ENCODE results near the gene SLK. TPM values are rescaled to one million over a fixed set of nuclear protein-coding genes. Genes with fewer than 3 reads are reported as not detected.

SLK gene
- total RNA-seq, 1 experiment from 2014 or later: 39.1 TPM

DNA sequence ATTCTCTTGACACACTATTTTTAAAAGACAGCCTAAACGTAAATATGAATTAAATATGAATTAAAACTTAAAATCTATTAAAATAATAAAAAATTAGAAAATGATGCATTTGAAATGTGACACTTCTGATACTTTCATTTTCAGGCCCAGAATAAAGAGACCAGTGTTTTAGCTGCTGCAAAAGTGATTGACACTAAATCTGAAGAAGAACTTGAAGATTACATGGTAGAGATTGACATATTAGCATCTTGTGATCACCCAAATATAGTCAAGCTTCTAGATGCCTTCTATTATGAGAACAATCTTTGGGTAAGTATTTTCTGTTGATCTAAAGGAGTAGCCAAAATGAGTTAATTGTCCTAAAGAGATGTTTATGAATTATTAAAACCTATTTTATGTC, 23.6 kb downstream of the SLK start:
- no peak for DNase-seq (ENCODE audit: low spot score)
- CTCF ChIA-PET: no interaction called here
- no peaks in the 10 kb centered on the region for H3K9me3 ChIP-seq (ENCODE audit: low read depth, low read length, poor library complexity, severe bottlenecking)
- TF ChIP-seq CTCF (conservative IDR thresholded peaks at IDR 0.05; ENCODE audit: low read depth, low read length) (no peak), EZH2 (IDR thresholded peaks at IDR 0.05; ENCODE audit: borderline replicate concordance, low read depth, low read length, poor library complexity, severe bottlenecking) (no peak)
- intact Hi-C loops (cut with micrococcal nuclease; ENCODE audit: unreplicated experiment): no loop called here
- H3K27ac ChIP-seq (ENCODE audit: low read depth, low read length, poor library complexity, severe bottlenecking): no peak overlapping the region
- BruUV-seq (replicated peaks): no TSS peak
- H3K36me3 ChIP-seq (ENCODE audit: insufficient read depth, low read length, poor library complexity, severe bottlenecking): peaks cover 5% of the 10 kb centered on the region
- peaks cover 7% of the 10 kb centered on the region for H3K4me1 ChIP-seq (ENCODE audit: insufficient read depth, low read length, poor library complexity, severe bottlenecking)
- H3K27me3 ChIP-seq (replicated peaks; ENCODE audit: insufficient read depth, low read depth, low read length, poor library complexity): no peaks in the 10 kb centered on the region
- POLR2A ChIA-PET (ENCODE audit: low non-redundant PET): no interaction called here
- no peak overlapping the region for H3K4me3 ChIP-seq (ENCODE audit: low read depth, low read length, poor library complexity, severe bottlenecking)

DNA sequence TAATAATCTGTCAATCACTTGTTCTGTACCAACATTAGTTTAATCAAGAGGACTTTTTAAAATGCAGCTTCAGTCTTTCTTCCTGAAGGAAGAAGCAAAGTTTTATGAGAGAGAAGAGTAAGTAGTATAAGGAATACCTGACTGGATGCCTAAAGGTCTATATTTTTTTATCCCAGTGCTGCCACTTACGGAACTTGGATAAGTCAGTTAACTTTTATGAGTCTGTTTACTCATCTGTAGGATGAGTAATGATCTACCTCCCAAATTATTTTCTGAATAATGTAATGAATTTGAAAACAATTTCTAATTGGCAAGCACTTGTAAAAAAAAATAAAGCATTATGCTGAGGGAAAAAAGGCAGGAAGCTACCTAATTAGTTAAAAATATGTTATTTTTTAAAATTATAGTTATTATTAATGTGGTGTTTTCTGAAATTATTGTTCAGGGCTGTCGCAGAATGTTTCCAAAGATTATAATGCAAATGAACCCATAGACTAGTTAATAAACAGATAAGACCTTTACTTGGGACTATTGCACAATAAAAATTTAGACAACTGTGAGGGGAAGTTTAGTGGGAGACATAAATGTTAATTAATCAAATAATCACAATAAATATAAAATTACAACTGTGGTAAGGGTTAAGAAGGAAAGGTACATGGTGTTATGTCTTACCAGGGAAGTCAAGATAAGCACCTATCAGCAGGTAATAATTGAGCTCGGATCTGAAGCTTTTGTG, 24.6 kb downstream of the SLK start:
- ChIA-PET CTCF (interaction anchor here (0.6 kb wide), 1 partner anchor 9 kb away, joined by 6 read pairs; no protein-coding TSS in a partner anchor), POLR2A (ENCODE audit: low non-redundant PET) (interaction anchor here (0.6 kb wide), 1 partner anchor 617 kb away, joined by 4 read pairs; no protein-coding TSS in a partner anchor)
- TF ChIP-seq EZH2 (IDR thresholded peaks at IDR 0.05; ENCODE audit: borderline replicate concordance, low read depth, low read length, poor library complexity, severe bottlenecking) (no peak), CTCF (conservative IDR thresholded peaks at IDR 0.05; ENCODE audit: low read depth, low read length) (no peak)
- intact Hi-C loops (cut with micrococcal nuclease; ENCODE audit: unreplicated experiment): no loop called here
- H3K9me3 ChIP-seq (ENCODE audit: low read depth, low read length, poor library complexity, severe bottlenecking): no peaks in the 10 kb centered on the region
- BruUV-seq (replicated peaks): no TSS peak
- peaks cover 5% of the 10 kb centered on the region for H3K36me3 ChIP-seq (ENCODE audit: insufficient read depth, low read length, poor library complexity, severe bottlenecking)
- H3K4me3 ChIP-seq (ENCODE audit: low read depth, low read length, poor library complexity, severe bottlenecking): no peak overlapping the region
- no peak for DNase-seq (ENCODE audit: low spot score)
- peaks cover 7% of the 10 kb centered on the region for H3K4me1 ChIP-seq (ENCODE audit: insufficient read depth, low read length, poor library complexity, severe bottlenecking)
- no peak overlapping the region for H3K27ac ChIP-seq (ENCODE audit: low read depth, low read length, poor library complexity, severe bottlenecking)
- H3K27me3 ChIP-seq (replicated peaks; ENCODE audit: insufficient read depth, low read depth, low read length, poor library complexity): no peaks in the 10 kb centered on the region

DNA sequence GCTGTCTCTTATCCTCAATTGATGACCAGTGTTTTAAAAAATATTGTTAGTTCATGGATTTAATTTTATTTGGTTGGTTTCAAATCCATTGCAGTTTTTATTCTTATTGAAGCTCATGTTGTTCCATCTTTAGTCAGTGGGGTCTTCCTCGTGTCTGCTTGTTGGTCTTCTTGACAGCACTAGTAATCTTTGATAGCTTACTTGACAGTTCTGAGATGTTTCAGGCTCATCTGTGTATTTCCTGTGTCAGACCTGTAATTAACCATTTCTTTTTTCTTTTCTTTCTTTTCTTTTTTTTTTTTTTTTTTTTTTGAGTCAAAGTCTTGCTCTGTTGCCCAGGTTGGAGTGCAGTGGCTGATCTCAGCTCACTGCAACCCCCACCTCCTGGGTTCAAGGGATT, 28.2 kb downstream of the SLK start:
- Histone ChIP-seq H3K36me3 (ENCODE audit: insufficient read depth, low read length, poor library complexity, severe bottlenecking) (peaks cover 24% of the 10 kb centered on the region), H3K4me3 (ENCODE audit: low read depth, low read length, poor library complexity, severe bottlenecking) (no peak overlapping the region), H3K27ac (ENCODE audit: low read depth, low read length, poor library complexity, severe bottlenecking) (no peak overlapping the region), H3K9me3 (ENCODE audit: low read depth, low read length, poor library complexity, severe bottlenecking) (no peaks in the 10 kb centered on the region), H3K4me1 (ENCODE audit: insufficient read depth, low read length, poor library complexity, severe bottlenecking) (no peaks in the 10 kb centered on the region), H3K27me3 (replicated peaks; ENCODE audit: insufficient read depth, low read depth, low read length, poor library complexity) (no peaks in the 10 kb centered on the region)
- TF ChIP-seq EZH2 (IDR thresholded peaks at IDR 0.05; ENCODE audit: borderline replicate concordance, low read depth, low read length, poor library complexity, severe bottlenecking) (no peak), CTCF (conservative IDR thresholded peaks at IDR 0.05; ENCODE audit: low read depth, low read length) (no peak)
- ChIA-PET CTCF (interaction anchor here (0.6 to 0.7 kb wide), 2 partner anchors 68 to 515 kb away, joined by 10 to 12 read pairs; no protein-coding TSS in a partner anchor), POLR2A (ENCODE audit: low non-redundant PET) (interaction anchor here (0.7 kb wide), 1 partner anchor 28 kb away, joined by 12 read pairs; no protein-coding TSS in a partner anchor)
- intact Hi-C loops (cut with micrococcal nuclease; ENCODE audit: unreplicated experiment): no loop called here
- no TSS peak for BruUV-seq (replicated peaks)
- no peak for DNase-seq (ENCODE audit: low spot score)
